PC-9 (cell line): Measurements from ENCODE around the gene PIKFYVE.

Experiments
- CTCF ChIP-seq: fragments of 200-600 bp; sonication (generic); conservative IDR thresholded peaks from 2 replicates; pipeline ENCODE4 v1.6.1; 2017; ENCODE audit warnings: mixed run types, antibody characterized with exemption, mild to moderate bottlenecking, moderate library complexity
- EZH2 ChIP-seq: fragments of 200-600 bp; sonication (generic); IDR thresholded peaks from 2 replicates; pipeline ENCODE4 v1.8.0; 2017; ENCODE audit warnings: antibody characterized with exemption, low read depth

GRCh38 chr2:208306291-208306690 lies 40.2 kb downstream of the PIKFYVE start:
- TF ChIP-seq CTCF (no peak), EZH2 (no peak)
